Suprapubic skin (tissue), 4 donors: ENCODE measurements around the gene ASB16. TPM values are rescaled to one million over a fixed set of nuclear protein-coding genes. Genes with fewer than 3 reads are reported as not detected.

Experiments
- DNase-seq, 2 donors: peaks; one replicate each; pipeline ENCODE4 v3.0.0-alpha.2; 2019; ENCODE audit warnings: low spot score in 2 of 2
- H3K27ac ChIP-seq: fragments of 200-600 bp; sonication (generic); one replicate; pipeline ENCODE4 v1.5.1; 2019
- H3K27me3 ChIP-seq: fragments of 200-600 bp; sonication (generic); one replicate; pipeline ENCODE4 v1.5.1; 2019
- H3K36me3 ChIP-seq: fragments of 200-600 bp; sonication (generic); one replicate; pipeline ENCODE4 v1.5.1; 2019
- H3K4me1 ChIP-seq: fragments of 200-600 bp; sonication (generic); one replicate; pipeline ENCODE4 v1.5.1; 2019
- H3K4me3 ChIP-seq: fragments of 200-600 bp; sonication (generic); one replicate; pipeline ENCODE4 v1.5.1; 2019; ENCODE audit warnings: mild to moderate bottlenecking
- H3K9me3 ChIP-seq: fragments of 200-600 bp; sonication (generic); one replicate; pipeline ENCODE4 v1.5.1; 2019
- CTCF ChIP-seq, 2 donors: fragments of 200-600 bp in 1 of 2; fragments of 450-650 bp in 1 of 2; sonication (generic) in 1 of 2; IDR thresholded peaks; one replicate each; pipeline ENCODE4 v1.5.1; 2016 to 2019; ENCODE audit warnings: antibody characterized with exemption in 2 of 2, mild to moderate bottlenecking in 1 of 2, moderate library complexity in 1 of 2
- EP300 ChIP-seq: sonication (generic); formaldehyde crosslinking; IDR thresholded peaks from one replicate; pipeline ENCODE4 v1.6.1; 2017; ENCODE audit warnings: antibody characterized with exemption
- POLR2A ChIP-seq, 2 donors: fragments of 450-650 bp; IDR thresholded peaks; one replicate each; pipeline ENCODE4 v1.6.1; 2017; ENCODE audit warnings: antibody characterized with exemption in 2 of 2, mild to moderate bottlenecking in 2 of 2, moderate library complexity in 2 of 2
- POLR2AphosphoS5 ChIP-seq, 3 donors: sonication (generic); formaldehyde crosslinking; IDR thresholded peaks; one replicate each; pipeline ENCODE4 v1.6.1; 2017; ENCODE audit warnings: antibody characterized with exemption in 3 of 3
- WGBS: methylation state at CpG from one replicate; pipeline ENCODE4 v1.1.5; 2018; 5-methylcytosine and 5-hydroxymethylcytosine counted together
- total RNA-seq, 4 donors: library from RNA; depleted of rRNA; stranded (reverse); fragments of >200 nt; gene quantifications; one replicate each; pipeline ENCODE4 v1.1.0, GENCODE V29; 2016

Gene ASB16
- total RNA-seq, 4 donors from 2014 or later = not detected

- Histone ChIP-seq H3K36me3 (peaks cover 24% of the 10 kb centered on the region), H3K27ac (peak within 1 kb of the TSS; percentile 99), H3K9me3 (no peaks in the 10 kb centered on the region), H3K27me3 (no peaks in the 10 kb centered on the region), H3K4me1 (peaks cover 48% of the 10 kb centered on the region), H3K4me3 (peak within 1 kb of the TSS; percentile 94)
- no CpG with 5 or more reads among the region's 126 CpGs for WGBS
- no peak for TF ChIP-seq CTCF (IDR thresholded peaks at IDR 0.05)
- TF ChIP-seq POLR2AphosphoS5 (IDR thresholded peaks at IDR 0.05) = peak in 1 of 3 donors; percentile 20
- no peak for TF ChIP-seq POLR2A (IDR thresholded peaks at IDR 0.05)
- no peak for TF ChIP-seq EP300
- DNase-seq = peak; percentile 99 to 100
Measured at GRCh38 chr17:44199553-44200477, 29.3 kb downstream of the ASB16 start, which contains the start of gene ATXN7L3. Gene ATXN7L3 (minus strand): TSS chr17:44199884. CDS start chr17:44198070, 1,814 bp downstream.

GRCh38 chr17:44200478-44201155 is 30.1 kb downstream of the ASB16 start:
- peak overlapping the region; percentile 94 for H3K4me3 ChIP-seq
- no peaks in the 10 kb centered on the region for H3K27me3 ChIP-seq
- 9% methylated on average over 22 of the region's 36 CpGs for WGBS
- TF ChIP-seq CTCF (IDR thresholded peaks at IDR 0.05) (no peak), POLR2AphosphoS5 (IDR thresholded peaks at IDR 0.05) (no peak), POLR2A (IDR thresholded peaks at IDR 0.05) (no peak), EP300 (no peak)
- H3K9me3 ChIP-seq = no peaks in the 10 kb centered on the region
- DNase-seq = no peak
- H3K4me1 ChIP-seq = peaks cover 48% of the 10 kb centered on the region
- H3K36me3 ChIP-seq = peaks cover 16% of the 10 kb centered on the region
- H3K27ac ChIP-seq = peak overlapping the region; percentile 99

- Histone ChIP-seq H3K4me1 (peaks cover 38% of the 10 kb centered on the region), H3K36me3 (peaks cover 12% of the 10 kb centered on the region), H3K9me3 (no peaks in the 10 kb centered on the region), H3K27ac (no peak overlapping the region), H3K27me3 (no peaks in the 10 kb centered on the region), H3K4me3 (no peak overlapping the region)
- TF ChIP-seq CTCF (IDR thresholded peaks at IDR 0.05) (no peak), POLR2A (IDR thresholded peaks at IDR 0.05) (no peak), POLR2AphosphoS5 (IDR thresholded peaks at IDR 0.05) (no peak), EP300 (no peak)
- no peak for DNase-seq
- 80% methylated on average over 4 of the region's 4 CpGs for WGBS
Measured at GRCh38 chr17:44202756-44203155, 32.3 kb downstream of the ASB16 start.

GRCh38 chr17:44203731-44204440 is 33.4 kb downstream of the ASB16 start:
- Histone ChIP-seq H3K4me3 (no peak overlapping the region), H3K36me3 (peaks cover 20% of the 10 kb centered on the region), H3K4me1 (peaks cover 32% of the 10 kb centered on the region), H3K27ac (peak overlapping the region; percentile 4), H3K9me3 (no peaks in the 10 kb centered on the region), H3K27me3 (no peaks in the 10 kb centered on the region)
- TF ChIP-seq EP300 (no peak), CTCF (IDR thresholded peaks at IDR 0.05) (peak; percentile 40 to 60)
- no peak for DNase-seq
- 44% methylated on average over 9 of the region's 9 CpGs for WGBS
